Hematopoietic multipotent progenitor cell treated with erythropoietin and hydrocortisone succinate and interleukin-3 and kit ligand, for 4 days (in vitro differentiated cells): ENCODE results near the gene SPSB4.

ENCODE experiments used
- DNase-seq: peaks from one replicate; pipeline ENCODE4 v3.0.0-alpha.2; 2015

SPSB4 gene

DNA sequence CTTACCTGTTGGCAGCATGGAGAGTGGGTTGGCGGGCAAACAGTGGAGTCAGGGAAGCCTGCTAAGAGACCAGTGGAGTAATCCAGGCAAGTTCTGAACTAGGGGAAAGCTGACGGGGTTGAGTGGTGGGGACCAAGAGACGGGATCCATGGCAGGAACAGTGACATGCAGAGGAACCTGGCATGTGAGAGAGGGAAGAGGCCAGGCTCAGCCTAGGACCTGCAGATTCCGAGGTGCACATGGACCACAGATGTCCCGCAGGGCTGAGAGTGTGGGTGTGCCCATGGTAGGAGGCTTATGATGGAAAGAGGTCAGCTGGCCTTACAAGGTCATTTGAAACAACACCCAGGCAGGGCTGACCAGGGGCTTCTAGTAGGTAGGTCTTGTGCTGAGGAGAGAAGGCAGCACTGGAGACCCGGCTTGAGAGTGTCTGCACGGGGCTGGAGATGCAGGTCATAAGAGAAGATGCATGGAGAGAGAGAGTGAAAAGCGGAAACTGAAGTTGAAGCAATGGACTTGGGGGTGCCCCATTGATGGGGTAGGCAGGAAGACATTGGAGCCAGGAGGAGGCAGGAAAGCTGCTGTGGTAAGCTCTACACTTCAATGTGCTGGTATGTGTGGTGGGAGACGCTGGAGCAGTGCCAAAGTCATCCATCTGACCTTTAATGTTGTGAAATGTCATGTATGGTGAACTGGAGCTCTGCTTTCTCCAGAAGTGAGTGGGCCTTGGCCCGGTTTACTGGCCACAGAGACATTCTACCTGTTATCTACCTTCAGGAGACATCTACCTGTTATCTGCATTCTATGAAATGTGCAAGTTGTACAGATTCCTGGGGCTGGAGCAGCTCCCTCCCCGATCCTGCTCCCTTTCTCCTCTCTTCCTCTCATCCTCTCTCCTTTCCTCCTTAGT lies 4.6 kb downstream of the SPSB4 start:
- no peak for DNase-seq

DNA sequence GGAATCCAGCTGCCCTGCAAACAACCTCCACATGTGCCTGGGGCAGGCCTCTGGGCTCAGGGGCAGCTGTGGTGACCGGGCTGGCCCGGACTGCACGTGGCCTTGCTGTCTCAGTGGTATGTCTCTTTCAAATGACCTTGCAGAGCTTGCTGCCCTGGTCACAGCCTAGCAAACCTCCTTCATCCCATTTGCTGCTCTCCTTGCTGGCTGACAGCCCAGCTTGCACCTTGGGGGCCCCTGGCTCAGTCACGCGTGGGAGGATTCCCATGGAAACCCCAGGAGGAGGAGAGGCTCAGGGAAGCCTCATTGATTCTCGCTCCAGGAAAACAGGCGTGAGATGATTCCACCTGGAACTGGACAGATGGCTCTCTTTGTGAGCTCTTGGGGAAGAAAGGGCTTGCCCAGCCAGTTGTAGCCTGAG lies 5.6 kb downstream of the SPSB4 start:
- DNase-seq: no peak

DNA sequence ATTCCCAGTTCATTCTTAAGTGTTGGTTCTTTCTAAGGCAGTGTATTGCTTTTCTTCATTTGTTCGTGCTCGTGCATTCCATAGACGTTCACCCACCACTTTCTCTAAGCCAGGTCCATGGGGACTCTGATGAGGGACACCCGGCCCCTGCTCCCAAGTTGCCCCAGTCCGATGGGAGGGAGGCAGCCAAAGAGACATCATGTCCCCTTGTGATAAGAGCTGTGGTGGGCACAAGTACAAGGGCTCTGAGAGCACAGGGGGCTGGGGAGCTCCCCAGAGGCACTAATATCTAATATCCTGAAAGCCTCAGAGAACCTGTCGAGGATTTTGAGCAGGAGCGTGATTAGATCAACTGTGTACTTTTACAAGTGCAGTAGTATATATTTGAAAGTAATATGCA lies 6.3 kb downstream of the SPSB4 start:
- no peak for DNase-seq

DNA sequence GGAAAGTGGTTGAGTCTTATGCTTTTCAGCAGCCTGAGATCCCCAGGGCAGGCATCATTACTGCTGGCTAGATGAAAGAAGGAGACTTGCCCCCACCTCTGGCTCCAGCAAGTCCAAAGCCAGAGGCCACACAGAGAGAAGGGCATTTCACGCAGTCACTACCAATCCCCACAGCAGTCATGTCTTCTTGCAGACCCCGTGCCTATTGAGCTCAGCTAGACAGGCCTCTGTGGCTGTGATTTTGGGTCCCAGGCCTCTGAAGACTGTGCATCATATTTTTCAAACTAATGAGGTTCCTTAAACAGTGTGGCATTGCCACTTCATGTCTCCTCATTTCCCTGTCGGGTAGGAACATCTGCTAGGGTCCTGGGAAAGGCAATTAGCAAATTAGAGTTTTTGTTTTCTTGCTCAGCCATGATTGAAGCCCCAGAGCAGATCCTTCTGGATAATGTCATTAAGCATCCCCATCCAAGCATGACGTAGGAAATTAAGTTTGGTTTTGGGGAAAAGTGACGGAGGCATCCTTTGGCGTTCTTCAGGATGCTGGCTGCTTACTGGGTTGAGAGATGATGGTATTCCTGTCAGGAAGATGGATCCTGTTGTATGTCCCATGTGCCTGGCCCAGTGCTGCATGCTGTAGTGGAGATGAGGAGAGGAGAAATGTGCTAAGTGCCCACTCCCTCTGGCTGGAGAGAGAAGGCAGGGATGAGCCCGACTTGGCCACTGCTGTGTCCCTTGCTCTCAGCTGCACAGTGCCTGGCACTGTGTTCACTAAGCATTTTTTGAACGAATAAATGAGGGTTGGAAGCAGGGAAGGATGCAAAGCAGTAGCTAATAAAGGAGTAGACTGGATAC lies 7.0 kb downstream of the SPSB4 start:
- no peak for DNase-seq

DNA sequence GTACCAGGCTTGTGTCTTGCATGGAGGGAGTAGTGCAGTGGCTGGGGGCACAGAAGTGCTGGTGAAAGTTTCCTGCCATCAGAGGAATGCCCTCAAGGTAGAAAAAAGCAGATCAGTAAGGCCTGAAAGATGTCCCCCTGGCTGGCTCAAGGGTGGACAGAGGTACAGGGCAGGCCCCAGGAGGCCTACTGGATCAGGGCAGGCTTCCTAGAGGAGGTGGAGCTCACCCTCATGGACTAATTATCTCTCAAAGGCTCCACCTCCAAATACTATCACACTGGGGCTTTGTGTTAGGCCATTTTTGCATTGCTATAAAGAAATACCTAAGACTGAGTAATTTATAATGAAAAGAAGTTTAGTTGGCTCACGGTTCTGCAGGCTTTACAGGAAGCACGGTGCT lies 7.8 kb downstream of the SPSB4 start:
- DNase-seq: no peak

DNA sequence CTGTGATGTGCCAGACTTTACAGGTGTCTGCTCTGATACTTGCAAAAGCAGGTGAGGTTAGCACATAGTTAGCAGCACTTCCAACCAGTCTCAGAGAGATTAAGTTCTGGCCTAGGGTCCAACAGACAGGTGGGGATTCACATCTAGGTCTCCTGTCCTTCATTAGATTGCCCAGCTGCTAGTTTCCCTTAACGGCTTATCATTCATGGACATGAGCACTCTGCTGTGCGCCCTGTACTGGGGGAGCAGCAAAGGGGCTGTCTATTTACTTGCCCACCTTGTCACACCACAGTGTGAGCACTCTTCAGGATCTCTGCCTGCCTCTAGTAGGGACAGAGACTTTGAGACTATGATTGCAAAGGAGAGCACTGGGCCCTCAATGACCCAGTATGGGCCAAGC lies 8.7 kb downstream of the SPSB4 start:
- DNase-seq: no peak

DNA sequence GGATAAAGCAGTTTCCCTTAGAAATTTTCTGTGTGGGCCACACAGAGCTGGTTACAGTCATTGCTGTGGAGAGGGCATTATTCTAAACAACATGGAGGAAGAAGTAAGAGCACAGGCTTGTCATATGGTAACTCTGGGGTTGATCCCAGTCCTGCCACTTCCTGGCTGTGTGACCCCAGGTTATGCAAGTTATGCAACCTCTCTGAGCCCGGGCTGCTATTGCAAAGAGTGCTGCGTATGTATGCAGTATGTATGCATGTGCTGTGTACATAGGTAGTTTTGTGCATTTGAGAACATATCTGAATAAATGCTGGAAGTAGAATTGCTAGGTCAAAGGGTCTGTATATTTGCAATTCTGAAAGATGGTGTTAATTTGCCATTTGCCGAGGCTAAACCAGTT lies 9.2 kb downstream of the SPSB4 start:
- no peak for DNase-seq

DNA sequence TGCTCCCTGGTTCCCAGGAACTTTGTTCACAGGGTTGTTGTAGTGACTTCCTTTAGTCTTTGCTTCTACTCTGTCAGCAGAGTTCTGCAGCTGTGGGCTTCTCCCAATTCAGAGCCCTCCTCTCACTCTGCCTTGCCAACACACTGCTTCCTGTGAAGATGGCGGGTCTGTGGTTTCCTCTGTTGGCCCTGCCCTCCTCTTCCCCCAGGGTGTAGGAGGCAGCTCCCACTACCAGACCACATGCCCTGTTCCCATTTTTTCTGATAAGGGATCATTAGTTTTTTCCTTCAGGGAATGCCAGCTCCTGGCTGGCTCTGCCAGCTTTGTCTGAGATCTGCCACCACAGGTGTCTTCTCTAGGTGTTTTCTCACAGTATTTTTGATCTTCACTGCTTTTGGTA lies 12.7 kb downstream of the SPSB4 start:
- peak; percentile 49 for DNase-seq

DNA sequence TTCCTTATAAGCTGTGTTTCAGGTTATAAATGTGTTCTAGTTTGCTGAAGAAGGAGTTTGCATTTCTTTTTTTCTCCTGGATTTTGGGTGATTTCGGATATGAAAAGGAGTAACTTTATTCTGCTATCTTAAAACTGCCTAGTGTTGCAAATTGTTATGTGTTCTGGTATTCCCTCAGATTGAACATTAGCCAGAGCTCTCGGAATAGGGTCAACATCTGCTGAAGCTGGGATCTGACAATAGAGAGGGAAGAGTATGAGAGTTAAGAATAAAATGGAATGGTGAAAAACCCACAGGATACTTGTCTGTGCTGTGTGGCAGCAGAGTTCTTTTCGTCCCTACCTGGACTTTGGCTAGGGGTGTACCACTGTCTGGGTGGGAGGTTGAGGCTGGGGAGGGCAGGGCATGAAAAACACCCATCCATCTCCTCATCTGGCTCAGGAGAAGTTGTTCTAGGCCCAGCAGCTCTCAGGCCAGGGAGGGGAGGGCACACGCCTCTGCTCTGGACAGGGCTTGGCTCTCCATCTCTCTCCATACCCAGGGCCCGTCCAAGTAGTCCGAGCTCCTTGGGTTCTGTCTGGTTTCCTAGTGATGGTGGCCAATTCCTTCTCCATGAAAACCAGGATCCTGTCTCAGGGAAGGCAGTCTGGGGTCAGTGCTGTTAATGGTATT lies 13.2 kb downstream of the SPSB4 start:
- DNase-seq: no peak

DNA sequence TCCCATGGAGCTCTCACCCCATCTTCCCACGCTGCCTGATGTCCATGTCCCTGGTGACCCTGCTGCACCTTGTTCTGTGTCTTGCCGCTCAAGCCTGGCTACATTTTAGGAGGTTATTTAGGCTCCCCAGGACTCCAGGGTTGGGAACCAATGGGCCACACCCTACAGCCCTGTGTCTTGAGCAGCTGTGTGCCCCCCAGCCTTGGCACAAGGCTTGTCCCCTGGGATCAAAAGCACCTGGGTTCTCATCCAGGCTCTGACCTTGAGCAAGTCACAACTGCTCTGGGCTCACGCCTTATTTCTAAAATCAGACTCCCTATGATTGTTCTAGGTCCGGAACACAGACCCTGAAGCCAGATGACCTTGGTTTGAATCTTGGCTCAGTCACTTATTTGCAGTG lies 14.1 kb downstream of the SPSB4 start:
- no peak for DNase-seq

DNA sequence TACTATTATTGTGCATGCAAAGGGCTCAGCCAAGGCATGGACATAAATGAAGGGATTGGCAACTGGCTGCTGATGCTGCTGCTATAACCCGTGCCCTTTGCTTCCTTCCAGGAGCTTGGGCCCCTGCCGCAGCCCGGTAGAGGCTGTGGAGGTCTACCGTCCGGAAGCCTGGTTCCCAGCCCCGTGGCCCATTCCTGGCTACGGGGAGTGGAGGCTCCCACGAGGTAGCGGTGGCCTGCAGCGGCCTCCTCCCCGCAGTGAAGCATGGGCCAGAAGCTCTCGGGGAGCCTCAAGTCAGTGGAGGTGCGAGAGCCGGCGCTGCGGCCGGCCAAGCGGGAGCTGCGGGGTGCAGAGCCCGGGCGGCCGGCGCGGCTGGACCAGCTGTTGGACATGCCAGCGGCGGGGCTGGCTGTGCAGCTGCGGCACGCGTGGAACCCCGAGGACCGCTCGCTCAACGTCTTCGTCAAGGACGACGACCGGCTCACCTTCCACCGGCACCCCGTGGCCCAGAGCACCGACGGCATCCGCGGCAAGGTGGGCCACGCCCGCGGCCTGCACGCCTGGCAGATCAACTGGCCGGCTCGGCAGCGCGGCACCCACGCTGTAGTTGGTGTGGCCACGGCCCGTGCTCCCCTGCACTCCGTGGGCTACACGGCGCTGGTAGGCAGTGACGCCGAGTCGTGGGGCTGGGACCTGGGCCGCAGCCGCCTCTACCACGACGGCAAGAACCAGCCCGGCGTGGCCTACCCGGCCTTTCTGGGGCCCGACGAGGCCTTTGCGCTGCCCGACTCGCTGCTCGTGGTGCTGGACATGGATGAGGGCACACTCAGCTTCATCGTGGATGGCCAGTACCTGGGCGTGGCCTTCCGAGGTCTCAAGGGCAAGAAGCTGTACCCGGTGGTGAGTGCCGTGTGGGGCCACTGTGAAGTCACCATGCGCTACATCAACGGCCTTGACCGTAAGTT lies 15.0 kb downstream of the SPSB4 start:
- no peak for DNase-seq

DNA sequence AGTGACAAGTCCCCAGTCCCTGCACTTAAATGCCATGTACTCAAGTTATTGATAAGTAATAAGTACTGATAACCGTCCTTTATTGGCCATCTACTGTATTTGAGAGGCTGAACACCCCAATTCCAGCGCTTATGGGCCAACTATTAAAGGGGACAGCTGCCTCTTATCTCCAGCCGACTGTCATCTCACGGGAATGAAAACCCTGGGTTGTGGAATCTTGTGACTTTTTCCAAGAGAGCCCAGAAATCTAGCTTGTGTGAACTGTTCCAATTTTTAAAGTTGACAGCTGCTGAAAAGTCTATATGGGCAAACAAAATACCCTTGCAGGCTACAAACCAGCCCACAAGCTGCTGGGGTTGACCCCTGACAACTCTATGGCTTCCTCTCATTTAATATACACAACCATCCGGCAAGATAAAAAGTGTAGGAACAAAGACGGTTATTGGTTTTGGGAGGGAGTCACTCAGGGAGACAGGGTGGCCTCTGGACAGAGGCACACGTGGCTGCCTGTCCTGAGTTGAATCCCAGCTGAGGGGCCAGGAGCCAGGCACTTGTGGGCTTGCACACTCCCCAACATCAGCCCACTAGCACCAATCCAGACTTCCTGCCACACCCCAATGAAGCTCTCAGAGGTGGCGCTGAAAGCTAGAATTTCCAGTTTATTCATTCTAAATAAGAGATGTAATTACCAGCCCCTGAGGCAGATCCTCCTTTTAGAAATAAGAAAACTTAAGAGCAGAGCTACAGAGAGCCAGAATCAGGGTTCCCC lies 16.2 kb downstream of the SPSB4 start:
- DNase-seq: no peak

DNA sequence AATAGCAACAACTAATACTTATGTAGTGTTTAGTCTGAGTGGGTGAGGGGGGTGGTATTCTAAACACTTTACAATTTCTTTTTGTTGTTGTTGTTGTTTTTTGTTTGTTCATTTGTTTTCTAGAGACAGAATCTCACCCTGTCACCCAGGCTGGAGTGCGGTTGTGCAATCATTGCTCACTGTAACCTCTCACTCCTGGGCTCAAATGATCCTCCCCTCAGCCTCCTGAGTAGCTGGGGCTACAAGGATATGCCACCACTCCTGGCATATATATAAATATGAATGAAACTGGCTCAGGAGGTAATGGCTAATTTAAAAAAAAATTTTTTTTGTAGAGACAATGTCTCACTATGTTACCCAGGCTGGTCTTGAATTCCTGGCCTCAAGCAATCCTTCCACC lies 19.1 kb downstream of the SPSB4 start:
- DNase-seq: no peak

DNA sequence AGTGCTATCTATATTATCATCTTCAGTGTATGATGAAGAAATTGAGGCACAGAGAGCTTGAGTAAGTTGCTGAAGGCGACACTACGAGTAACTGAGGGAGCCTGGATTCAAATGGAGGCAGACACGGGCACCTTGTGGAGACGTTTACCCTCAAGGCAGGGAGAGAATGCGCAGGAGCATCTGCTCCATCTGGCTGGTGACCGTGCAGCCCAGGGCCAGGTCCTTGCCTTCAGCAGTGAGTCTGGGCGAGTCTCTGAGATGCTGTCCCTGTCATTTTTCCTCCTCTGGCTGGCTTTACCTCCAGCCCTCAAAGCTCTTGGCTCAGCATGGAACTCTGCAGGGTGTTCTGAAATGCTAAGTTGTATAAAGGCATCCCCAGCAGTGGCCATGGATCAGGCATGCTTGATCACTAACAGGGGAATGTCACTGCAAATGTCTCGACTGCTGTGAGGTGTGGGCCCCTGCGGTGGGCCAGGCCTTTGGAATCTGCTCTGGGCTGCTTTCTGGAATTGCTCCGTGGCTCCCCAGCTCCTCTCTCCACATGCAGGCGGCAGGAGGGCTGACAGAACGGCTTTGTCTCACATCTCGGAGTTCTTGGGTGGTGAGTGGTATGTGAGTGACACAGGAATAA lies 19.7 kb downstream of the SPSB4 start:
- DNase-seq: no peak

DNA sequence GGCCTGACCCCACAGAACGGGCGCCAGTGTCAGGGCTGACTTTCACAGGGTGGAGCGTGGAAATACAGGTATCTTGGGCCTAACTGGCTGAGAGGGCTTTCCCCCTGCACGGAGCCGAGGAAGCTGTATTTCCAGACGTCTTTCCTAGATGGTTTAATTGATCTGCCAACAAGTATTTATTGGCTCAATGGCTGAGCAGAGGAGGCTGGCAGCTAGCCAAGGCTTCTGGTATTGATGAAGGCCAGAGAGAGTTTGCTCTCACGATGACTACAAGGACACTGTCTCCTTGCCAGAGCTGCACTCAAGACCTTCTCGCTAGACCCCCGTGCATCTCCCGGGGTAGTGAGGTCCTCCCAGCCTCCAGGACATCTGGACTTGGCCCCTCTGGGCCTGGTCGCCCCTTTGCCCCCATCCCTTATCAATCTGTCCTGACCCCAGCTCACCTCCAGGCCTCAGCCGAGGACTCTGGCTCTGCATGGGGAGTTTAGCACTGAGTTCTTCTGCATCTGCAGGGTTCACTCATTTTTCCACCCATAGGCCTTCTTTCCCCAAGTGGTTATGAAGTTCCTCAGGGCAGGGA lies 20.6 kb downstream of the SPSB4 start:
- no peak for DNase-seq

DNA sequence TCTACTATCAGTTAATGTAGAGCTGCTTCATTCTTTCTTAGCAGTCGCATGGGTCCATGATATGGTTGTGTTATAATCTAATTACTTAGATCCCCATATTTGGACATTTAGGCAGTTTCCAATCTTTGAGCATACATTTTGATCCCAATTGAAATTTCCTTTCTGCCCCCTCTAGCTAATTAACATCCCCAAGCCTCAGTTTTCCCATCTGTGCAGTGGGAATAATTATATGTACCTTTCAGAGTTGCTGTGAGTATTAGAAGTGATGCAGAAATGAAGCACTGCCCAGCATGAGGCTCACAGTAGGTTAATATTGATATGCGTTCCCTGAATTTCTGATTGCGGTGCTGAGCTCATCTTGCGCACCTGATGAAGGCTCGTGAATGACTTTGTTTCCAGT lies 21.8 kb downstream of the SPSB4 start:
- no peak for DNase-seq

DNA sequence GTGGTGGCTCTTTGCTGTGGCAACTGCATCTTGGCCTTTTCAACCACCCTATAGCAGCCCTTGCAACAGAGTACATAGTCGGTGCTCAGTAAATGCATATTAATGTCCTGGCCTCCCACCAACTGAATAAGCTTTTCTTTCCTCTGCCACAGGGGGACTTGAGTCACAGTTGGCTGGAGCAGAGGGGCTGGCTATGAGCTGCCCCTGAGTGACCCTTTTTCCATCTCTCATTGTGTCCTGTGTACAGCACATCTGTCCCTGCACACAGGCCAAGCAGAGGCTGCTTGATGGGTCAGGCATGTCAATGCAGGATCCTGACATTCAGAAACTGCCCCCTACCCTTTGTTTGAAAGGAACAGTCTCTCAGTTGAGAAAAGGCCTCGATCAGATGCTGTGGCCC lies 22.4 kb downstream of the SPSB4 start:
- no peak for DNase-seq

DNA sequence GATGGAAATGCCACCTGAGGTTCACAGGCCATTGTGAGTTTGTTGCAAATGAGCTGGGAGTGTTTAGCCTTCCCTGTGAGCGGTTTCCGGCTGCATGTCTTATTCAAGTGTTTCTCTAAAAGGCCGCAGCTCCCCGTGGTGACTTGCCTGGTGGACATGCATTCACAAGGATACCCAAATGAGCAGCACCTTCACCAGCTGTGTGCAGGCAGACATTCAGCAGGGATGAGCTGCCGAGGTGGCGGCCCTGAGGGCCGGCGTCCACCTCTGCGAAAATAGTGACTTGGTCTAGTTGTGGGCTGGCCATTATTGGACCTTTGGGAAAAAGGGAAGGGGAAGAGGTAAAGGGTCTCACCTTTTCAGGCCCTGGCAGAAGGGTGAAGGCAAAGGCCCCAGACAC lies 23.4 kb downstream of the SPSB4 start:
- no peak for DNase-seq

DNA sequence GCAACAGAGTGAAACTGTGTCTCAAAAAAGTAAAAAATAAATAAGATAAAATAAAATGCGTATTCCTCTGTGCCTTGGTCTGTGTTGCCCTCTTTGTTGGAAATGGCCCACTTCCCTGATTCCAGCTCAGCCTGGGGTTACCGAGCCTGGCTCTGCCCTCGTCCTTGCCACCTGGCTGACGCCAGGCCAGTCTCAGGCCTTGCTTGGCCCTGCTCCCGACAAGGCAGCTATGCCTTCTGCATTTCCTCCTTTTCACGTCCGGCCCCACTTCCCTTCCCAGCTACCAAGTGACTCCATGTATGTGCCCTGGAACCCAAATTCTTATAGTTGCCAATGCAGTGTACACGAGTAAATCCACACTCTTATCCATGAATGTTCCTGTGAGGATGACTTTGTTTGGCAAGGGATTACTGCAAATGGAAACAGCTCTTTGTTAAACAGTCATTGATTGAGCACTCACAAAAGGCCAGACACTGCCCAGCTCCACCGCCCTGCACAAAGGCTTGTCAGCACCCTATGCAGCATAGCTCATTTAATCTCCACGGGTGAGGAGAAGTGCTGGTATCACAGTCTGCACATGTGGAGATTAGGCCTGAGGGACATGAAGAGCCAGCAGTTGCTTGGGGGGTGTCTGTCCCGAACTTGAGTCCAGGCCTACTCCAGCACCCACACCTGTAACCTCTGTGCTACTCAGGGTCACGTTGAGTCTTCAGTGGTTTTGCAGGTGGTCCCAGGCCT lies 25.1 kb downstream of the SPSB4 start:
- DNase-seq: peak; percentile 45
